ENCODE measurements around the gene DCDC1.

DCDC1 gene

GRCh38 chr11:31139479-31139878 is 230.1 kb downstream of the DCDC1 start:
- Histone ChIP-seq H3K4me2 (ENCODE audit: low read length) (no peak overlapping the region), H3K36me3 (replicated peaks; ENCODE audit: low read depth, low read length) (no peaks in the 10 kb centered on the region), H2AFZ (ENCODE audit: low read depth, low read length) (no peak overlapping the region), H4K20me1 (ENCODE audit: insufficient read depth, low read length) (no peaks in the 10 kb centered on the region), H3K27me3 (ENCODE audit: low read depth, low read length) (no peaks in the 10 kb centered on the region), H3K4me3 (ENCODE audit: low read length) (no peak overlapping the region), H3K9ac (ENCODE audit: low read length) (no peak overlapping the region), H3K9me3 (ENCODE audit: insufficient read depth, low read length) (no peaks in the 10 kb centered on the region), H3K79me2 (ENCODE audit: low read length) (no peaks in the 10 kb centered on the region), H3K4me1 (ENCODE audit: low read length) (no peaks in the 10 kb centered on the region), H3K27ac (ENCODE audit: low read length) (no peak overlapping the region)
- TF ChIP-seq EZH2phosphoT487 (IDR thresholded peaks at IDR 0.05; ENCODE audit: low read depth) (no peak), CTCF (IDR thresholded peaks at IDR 0.05; ENCODE audit: low read depth, low read length) (no peak)

DNA sequence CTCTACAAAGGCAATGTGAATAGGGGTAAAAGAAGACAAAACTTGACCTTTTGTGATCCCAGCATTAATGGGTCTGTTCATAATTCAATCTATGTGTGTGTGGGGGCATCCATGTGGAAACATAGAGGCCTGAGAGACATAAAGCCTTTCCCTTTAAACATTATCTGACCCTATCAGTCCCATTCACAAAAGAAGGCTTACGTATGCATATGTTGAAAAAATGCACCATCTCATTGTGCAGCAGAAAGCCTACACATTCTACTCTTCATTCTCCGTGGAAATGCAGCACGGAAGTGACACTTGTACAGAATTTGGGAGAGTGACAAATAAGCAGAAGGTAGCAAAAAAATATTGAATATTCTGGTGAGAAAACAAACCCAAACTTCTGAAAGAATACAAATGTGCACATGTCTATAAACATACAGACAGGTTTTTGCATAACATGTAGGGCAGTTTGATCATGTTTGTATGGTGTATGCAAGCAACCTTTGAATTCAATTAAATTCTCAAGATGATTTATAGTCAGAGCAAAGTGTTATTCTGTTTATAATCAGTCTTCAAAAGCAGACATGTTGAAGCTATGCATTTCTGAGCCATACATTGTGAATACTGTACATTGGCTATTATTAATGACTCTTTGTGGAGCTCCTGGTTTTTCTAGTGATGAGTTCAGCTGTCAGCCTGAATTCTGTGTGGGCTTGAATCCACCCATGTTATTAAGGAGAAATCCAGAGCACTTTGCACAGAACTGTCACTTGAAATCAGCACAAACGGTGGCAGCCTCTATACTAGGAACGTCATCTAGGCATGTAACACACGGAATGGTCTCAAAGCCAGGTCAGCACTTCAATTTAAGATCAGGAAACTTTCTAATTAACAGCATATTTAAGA is 236.8 kb downstream of the DCDC1 start:
- H3K27me3 ChIP-seq (ENCODE audit: low read depth, low read length): no peaks in the 10 kb centered on the region
- H3K79me2 ChIP-seq (ENCODE audit: low read length): no peaks in the 10 kb centered on the region
- H3K4me2 ChIP-seq (ENCODE audit: low read length): no peak overlapping the region

GRCh38 chr11:31131760-31132159 is 237.8 kb downstream of the DCDC1 start:
- Histone ChIP-seq H2AFZ (ENCODE audit: low read depth, low read length) (no peak overlapping the region), H3K4me1 (ENCODE audit: low read length) (no peaks in the 10 kb centered on the region), H3K9me3 (ENCODE audit: insufficient read depth, low read length) (no peaks in the 10 kb centered on the region), H4K20me1 (ENCODE audit: insufficient read depth, low read length) (no peaks in the 10 kb centered on the region), H3K4me3 (ENCODE audit: low read length) (no peak overlapping the region), H3K27me3 (ENCODE audit: low read depth, low read length) (no peaks in the 10 kb centered on the region), H3K27ac (ENCODE audit: low read length) (no peak overlapping the region), H3K36me3 (replicated peaks; ENCODE audit: low read depth, low read length) (no peaks in the 10 kb centered on the region), H3K4me2 (ENCODE audit: low read length) (no peak overlapping the region), H3K79me2 (ENCODE audit: low read length) (no peaks in the 10 kb centered on the region), H3K9ac (ENCODE audit: low read length) (no peak overlapping the region)
- TF ChIP-seq EZH2phosphoT487 (IDR thresholded peaks at IDR 0.05; ENCODE audit: low read depth) (no peak), CTCF (IDR thresholded peaks at IDR 0.05; ENCODE audit: low read depth, low read length) (no peak)

More for the DNA sequence above, 236.8 kb downstream of the DCDC1 start:
- Histone ChIP-seq H3K9me3 (ENCODE audit: insufficient read depth, low read length) (no peaks in the 10 kb centered on the region), H4K20me1 (ENCODE audit: insufficient read depth, low read length) (no peaks in the 10 kb centered on the region), H3K9ac (ENCODE audit: low read length) (no peak overlapping the region), H3K27ac (ENCODE audit: low read length) (no peak overlapping the region), H2AFZ (ENCODE audit: low read depth, low read length) (no peak overlapping the region), H3K36me3 (replicated peaks; ENCODE audit: low read depth, low read length) (no peaks in the 10 kb centered on the region), H3K4me1 (ENCODE audit: low read length) (no peaks in the 10 kb centered on the region), H3K4me3 (ENCODE audit: low read length) (no peak overlapping the region)
- no peak for TF ChIP-seq CTCF (IDR thresholded peaks at IDR 0.05; ENCODE audit: low read depth, low read length)
- no peak for TF ChIP-seq EZH2phosphoT487 (IDR thresholded peaks at IDR 0.05; ENCODE audit: low read depth)

GRCh38 chr11:31127290-31127689 is 242.2 kb downstream of the DCDC1 start:
- Histone ChIP-seq H3K36me3 (replicated peaks; ENCODE audit: low read depth, low read length) (no peaks in the 10 kb centered on the region), H4K20me1 (ENCODE audit: insufficient read depth, low read length) (no peaks in the 10 kb centered on the region), H3K4me1 (ENCODE audit: low read length) (no peaks in the 10 kb centered on the region), H3K4me3 (ENCODE audit: low read length) (no peak overlapping the region), H3K9me3 (ENCODE audit: insufficient read depth, low read length) (no peaks in the 10 kb centered on the region), H3K4me2 (ENCODE audit: low read length) (no peak overlapping the region), H3K27ac (ENCODE audit: low read length) (no peak overlapping the region), H3K9ac (ENCODE audit: low read length) (no peak overlapping the region), H3K79me2 (ENCODE audit: low read length) (no peaks in the 10 kb centered on the region), H3K27me3 (ENCODE audit: low read depth, low read length) (no peaks in the 10 kb centered on the region), H2AFZ (ENCODE audit: low read depth, low read length) (no peak overlapping the region)
- TF ChIP-seq CTCF (IDR thresholded peaks at IDR 0.05; ENCODE audit: low read depth, low read length) (no peak), EZH2phosphoT487 (IDR thresholded peaks at IDR 0.05; ENCODE audit: low read depth) (no peak)
